Liver (tissue), 3 donors: ENCODE measurements around the gene FBXW4.

Source experiments
- CTCF ChIP-seq: fragments of 150-350 bp; IDR thresholded peaks from 2 replicates; pipeline ENCODE4 v1.5.1; 2017; ENCODE audit warnings: improper control_type of control experiment, low read depth, low read length; ENCODE audit not compliant: missing input control
- SP1 ChIP-seq: IDR thresholded peaks from 2 replicates; pipeline ENCODE4 v1.6.1; 2018; ENCODE audit warnings: antibody characterized with exemption, mild to moderate bottlenecking
- TF ChIP-seq, protein P1 (sequence below): IDR thresholded peaks from 2 replicates; pipeline ENCODE4 v1.6.1; 2016; ENCODE audit warnings: antibody characterized with exemption
- TF ChIP-seq, protein P2 (sequence below): IDR thresholded peaks from 2 replicates; pipeline ENCODE4 v1.6.1; 2016; ENCODE audit warnings: antibody characterized with exemption, mild to moderate bottlenecking
- donor health status: healthy.
- donor health status: healthy.

DNA sequence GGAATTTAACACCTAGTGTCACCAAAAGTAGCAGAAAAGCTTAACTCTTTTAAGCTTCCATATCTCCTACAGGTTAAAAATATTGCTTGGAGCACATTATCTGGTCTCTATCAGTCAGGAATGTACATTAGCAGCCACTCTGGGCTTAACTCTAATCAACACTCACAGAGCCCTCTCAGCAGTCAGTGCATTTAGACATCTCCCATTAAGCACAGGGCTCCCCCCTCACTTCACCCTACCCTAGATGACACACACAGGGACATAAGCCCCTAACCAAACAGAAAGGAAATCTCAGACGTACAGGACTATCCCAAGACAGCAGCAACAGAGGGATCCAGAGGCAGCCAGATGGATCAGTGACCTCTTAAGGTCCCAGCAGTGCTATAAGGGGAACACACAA is 26.4 kb downstream of the FBXW4 start:
- TF ChIP-seq, protein P1, sequence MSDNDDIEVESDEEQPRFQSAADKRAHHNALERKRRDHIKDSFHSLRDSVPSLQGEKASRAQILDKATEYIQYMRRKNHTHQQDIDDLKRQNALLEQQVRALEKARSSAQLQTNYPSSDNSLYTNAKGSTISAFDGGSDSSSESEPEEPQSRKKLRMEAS: no peak
- TF ChIP-seq CTCF (no peak), SP1 (no peak)
- TF ChIP-seq, protein P2, sequence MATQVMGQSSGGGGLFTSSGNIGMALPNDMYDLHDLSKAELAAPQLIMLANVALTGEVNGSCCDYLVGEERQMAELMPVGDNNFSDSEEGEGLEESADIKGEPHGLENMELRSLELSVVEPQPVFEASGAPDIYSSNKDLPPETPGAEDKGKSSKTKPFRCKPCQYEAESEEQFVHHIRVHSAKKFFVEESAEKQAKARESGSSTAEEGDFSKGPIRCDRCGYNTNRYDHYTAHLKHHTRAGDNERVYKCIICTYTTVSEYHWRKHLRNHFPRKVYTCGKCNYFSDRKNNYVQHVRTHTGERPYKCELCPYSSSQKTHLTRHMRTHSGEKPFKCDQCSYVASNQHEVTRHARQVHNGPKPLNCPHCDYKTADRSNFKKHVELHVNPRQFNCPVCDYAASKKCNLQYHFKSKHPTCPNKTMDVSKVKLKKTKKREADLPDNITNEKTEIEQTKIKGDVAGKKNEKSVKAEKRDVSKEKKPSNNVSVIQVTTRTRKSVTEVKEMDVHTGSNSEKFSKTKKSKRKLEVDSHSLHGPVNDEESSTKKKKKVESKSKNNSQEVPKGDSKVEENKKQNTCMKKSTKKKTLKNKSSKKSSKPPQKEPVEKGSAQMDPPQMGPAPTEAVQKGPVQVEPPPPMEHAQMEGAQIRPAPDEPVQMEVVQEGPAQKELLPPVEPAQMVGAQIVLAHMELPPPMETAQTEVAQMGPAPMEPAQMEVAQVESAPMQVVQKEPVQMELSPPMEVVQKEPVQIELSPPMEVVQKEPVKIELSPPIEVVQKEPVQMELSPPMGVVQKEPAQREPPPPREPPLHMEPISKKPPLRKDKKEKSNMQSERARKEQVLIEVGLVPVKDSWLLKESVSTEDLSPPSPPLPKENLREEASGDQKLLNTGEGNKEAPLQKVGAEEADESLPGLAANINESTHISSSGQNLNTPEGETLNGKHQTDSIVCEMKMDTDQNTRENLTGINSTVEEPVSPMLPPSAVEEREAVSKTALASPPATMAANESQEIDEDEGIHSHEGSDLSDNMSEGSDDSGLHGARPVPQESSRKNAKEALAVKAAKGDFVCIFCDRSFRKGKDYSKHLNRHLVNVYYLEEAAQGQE: no peak
